ENCODE results near the gene USP6. TPM values are rescaled to one million over a fixed set of nuclear protein-coding genes. Genes with fewer than 3 reads are reported as not detected.
"Not testable (repeated sequence)": the region's sequence is repeated elsewhere in the genome, so short reads cannot be mapped to it uniquely, and the experiment has no call there.

The USP6 gene
- polyA plus RNA-seq (2011; rRNA removed) (not detected in 2 replicates), polyA minus RNA-seq (2011; rRNA and poly(A)+ RNA removed) (0.04 TPM in 1 of 2 replicates, not detected in the other)

- POLR2A ChIA-PET: no interaction called here
- H3K27ac ChIP-seq (ENCODE audit: low read depth, low read length): no peak within 1 kb of the TSS
- H3K4me3 ChIP-seq (ENCODE audit: low read depth, low read length): no peak within 1 kb of the TSS
- H3K9me3 ChIP-seq (ENCODE audit: control insufficient read depth, insufficient read depth, low read length): peaks cover 21% of the 10 kb centered on the region
- peaks cover 22% of the 10 kb centered on the region for H3K27me3 ChIP-seq (ENCODE audit: control insufficient read depth, insufficient read depth, low read length)
- CTCF ChIA-PET: interaction anchor here (0.5 kb wide), 1 partner anchor 35 kb away, joined by 3 read pairs; no protein-coding TSS in a partner anchor
- TF ChIP-seq, protein P1, sequence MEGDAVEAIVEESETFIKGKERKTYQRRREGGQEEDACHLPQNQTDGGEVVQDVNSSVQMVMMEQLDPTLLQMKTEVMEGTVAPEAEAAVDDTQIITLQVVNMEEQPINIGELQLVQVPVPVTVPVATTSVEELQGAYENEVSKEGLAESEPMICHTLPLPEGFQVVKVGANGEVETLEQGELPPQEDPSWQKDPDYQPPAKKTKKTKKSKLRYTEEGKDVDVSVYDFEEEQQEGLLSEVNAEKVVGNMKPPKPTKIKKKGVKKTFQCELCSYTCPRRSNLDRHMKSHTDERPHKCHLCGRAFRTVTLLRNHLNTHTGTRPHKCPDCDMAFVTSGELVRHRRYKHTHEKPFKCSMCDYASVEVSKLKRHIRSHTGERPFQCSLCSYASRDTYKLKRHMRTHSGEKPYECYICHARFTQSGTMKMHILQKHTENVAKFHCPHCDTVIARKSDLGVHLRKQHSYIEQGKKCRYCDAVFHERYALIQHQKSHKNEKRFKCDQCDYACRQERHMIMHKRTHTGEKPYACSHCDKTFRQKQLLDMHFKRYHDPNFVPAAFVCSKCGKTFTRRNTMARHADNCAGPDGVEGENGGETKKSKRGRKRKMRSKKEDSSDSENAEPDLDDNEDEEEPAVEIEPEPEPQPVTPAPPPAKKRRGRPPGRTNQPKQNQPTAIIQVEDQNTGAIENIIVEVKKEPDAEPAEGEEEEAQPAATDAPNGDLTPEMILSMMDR (IDR thresholded peaks at IDR 0.05; ENCODE audit: low read depth, low read length): no peak
- DNase-seq (ENCODE audit: low read depth, low spot score): no peak
Measured at GRCh38 chr17:5115673-5116651, at the start of gene USP6. USP6 (plus strand) TSS chr17:5116032; CDS start chr17:5130368, 14,336 bp downstream.

GRCh38 chr17:5068236-5068635 lies 47.6 kb upstream of the USP6 start:
- no peak overlapping the region for H3K27ac ChIP-seq (ENCODE audit: low read depth, low read length)
- POLR2A ChIA-PET: no interaction called here
- TF ChIP-seq, protein P1 (IDR thresholded peaks at IDR 0.05; ENCODE audit: low read depth, low read length): no peak
- DNase-seq (ENCODE audit: low read depth, low spot score): no peak
- CTCF ChIA-PET: no interaction called here
- no peaks in the 10 kb centered on the region for H3K9me3 ChIP-seq (ENCODE audit: control insufficient read depth, insufficient read depth, low read length)
- H3K27me3 ChIP-seq (ENCODE audit: control insufficient read depth, insufficient read depth, low read length): peaks cover 5% of the 10 kb centered on the region
- H3K4me3 ChIP-seq (ENCODE audit: low read depth, low read length): no peak overlapping the region

DNA sequence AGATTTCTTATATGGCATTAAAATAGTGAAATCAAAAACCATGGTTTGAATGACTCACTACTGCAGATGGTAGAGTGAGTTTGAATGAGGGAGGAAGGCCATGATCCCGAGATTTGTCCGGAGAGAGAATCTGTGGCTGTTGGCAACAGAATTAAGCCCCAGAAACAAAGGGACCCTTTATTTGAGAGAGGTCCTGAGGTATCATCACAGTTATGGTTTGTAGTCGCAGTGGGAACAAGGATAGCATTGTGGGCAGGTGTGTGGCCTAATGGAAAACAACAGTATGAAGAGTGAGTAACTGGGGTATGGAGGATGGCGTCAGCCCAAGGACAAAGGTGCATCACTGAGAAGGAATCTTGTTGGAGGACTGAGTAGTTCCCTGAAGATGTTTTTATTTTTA lies 46.1 kb upstream of the USP6 start:
- CTCF ChIA-PET: no interaction called here
- POLR2A ChIA-PET: no interaction called here
- H3K27ac ChIP-seq (ENCODE audit: low read depth, low read length): no peak overlapping the region
- no peaks in the 10 kb centered on the region for H3K9me3 ChIP-seq (ENCODE audit: control insufficient read depth, insufficient read depth, low read length)
- peaks cover 5% of the 10 kb centered on the region for H3K27me3 ChIP-seq (ENCODE audit: control insufficient read depth, insufficient read depth, low read length)
- no peak for DNase-seq (ENCODE audit: low read depth, low spot score)
- no peak overlapping the region for H3K4me3 ChIP-seq (ENCODE audit: low read depth, low read length)
- TF ChIP-seq, protein P1 (IDR thresholded peaks at IDR 0.05; ENCODE audit: low read depth, low read length): no peak

DNA sequence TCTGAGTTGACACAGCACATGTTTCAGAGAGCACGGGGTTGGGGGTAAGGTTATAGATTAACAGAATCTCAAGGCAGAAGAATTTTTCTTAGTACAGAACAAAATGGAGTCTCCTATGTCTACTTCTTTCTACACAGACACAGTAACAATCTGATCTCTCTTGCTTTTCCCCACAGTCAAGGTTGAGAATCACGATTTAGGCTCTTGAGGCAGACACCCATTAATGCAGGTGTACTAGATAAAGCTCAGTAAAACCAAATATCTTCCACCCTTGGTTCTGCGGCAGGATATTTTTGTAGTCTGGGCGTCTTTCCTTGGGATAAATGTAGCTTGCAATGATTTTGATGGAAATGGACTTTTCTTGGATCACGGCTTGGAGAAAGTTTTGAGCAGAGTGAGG lies 40.4 kb upstream of the USP6 start:
- H3K27ac ChIP-seq (ENCODE audit: low read depth, low read length); POLR2A ChIA-PET; H3K4me3 ChIP-seq (ENCODE audit: low read depth, low read length); CTCF ChIA-PET; H3K27me3 ChIP-seq (ENCODE audit: control insufficient read depth, insufficient read depth, low read length); DNase-seq (ENCODE audit: low read depth, low spot score): not testable (repeated sequence)
- peaks cover 20% of the 10 kb centered on the region for H3K9me3 ChIP-seq (ENCODE audit: control insufficient read depth, insufficient read depth, low read length)

GRCh38 chr17:5077275-5077674 lies 38.6 kb upstream of the USP6 start:
- peaks cover 26% of the 10 kb centered on the region for H3K9me3 ChIP-seq (ENCODE audit: control insufficient read depth, insufficient read depth, low read length)
- H3K27ac ChIP-seq (ENCODE audit: low read depth, low read length); DNase-seq (ENCODE audit: low read depth, low spot score); H3K4me3 ChIP-seq (ENCODE audit: low read depth, low read length); CTCF ChIA-PET; H3K27me3 ChIP-seq (ENCODE audit: control insufficient read depth, insufficient read depth, low read length); POLR2A ChIA-PET: not testable (repeated sequence)

GRCh38 chr17:5077781-5078105 lies 38.1 kb upstream of the USP6 start:
- POLR2A ChIA-PET: no interaction called here
- TF ChIP-seq, protein P1 (IDR thresholded peaks at IDR 0.05; ENCODE audit: low read depth, low read length): no peak
- Histone ChIP-seq H3K27ac (ENCODE audit: low read depth, low read length) (peak overlapping the region; percentile 47), H3K4me3 (ENCODE audit: low read depth, low read length) (peak overlapping the region; percentile 72), H3K9me3 (ENCODE audit: control insufficient read depth, insufficient read depth, low read length) (peaks cover 31% of the 10 kb centered on the region), H3K27me3 (ENCODE audit: control insufficient read depth, insufficient read depth, low read length) (no peaks in the 10 kb centered on the region)
- CTCF ChIA-PET: no interaction called here
- no peak for DNase-seq (ENCODE audit: low read depth, low spot score)

Measured in AG04450 (cell line).